ENCODE results near the gene KCTD2. TPM values are rescaled to one million over a fixed set of nuclear protein-coding genes. Genes with fewer than 3 reads are reported as not detected.

KCTD2 gene
- total and polyA plus RNA-seq, 8 donors = 9.9 to 25.8 (median 12.3) TPM

DNA sequence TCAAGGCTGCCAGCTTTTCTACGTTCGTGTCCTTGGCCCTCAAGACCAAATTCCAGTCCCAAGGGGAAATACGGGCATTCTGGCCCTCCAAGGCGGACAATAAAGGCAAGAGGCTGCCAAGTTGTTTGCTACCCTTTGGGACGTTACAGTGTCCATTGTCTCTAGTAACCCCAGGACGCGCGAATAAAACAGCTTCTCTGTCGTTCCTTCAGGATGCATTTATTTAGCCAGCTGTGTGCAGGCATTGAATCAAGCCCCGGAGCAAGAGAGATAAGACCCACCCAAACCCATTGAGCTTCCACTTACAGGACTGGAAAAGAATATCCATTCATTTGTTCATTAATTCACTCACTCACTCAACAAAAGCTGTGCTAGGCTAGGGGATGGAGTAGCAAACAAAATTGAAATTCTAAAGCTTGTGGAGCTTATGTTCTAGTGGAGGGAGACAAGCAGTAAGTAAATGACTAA is 33.9 kb upstream of the KCTD2 start:
- Histone ChIP-seq H3K27ac (peak overlapping the region; percentile 86 to 94 (median 92)), H3K4me1 (peaks cover 22 to 37% (median 30%) of the 10 kb centered on the region in 4 donors), H3K9me3 (no peaks in the 10 kb centered on the region), H3K36me3 (peaks cover 0 to 29% (median 19%) of the 10 kb centered on the region in 4 donors), H3K27me3 (no peaks in the 10 kb centered on the region), H3K4me3 (peak overlapping the region; percentile 76 to 91 (median 82))
- TF ChIP-seq, protein P1, sequence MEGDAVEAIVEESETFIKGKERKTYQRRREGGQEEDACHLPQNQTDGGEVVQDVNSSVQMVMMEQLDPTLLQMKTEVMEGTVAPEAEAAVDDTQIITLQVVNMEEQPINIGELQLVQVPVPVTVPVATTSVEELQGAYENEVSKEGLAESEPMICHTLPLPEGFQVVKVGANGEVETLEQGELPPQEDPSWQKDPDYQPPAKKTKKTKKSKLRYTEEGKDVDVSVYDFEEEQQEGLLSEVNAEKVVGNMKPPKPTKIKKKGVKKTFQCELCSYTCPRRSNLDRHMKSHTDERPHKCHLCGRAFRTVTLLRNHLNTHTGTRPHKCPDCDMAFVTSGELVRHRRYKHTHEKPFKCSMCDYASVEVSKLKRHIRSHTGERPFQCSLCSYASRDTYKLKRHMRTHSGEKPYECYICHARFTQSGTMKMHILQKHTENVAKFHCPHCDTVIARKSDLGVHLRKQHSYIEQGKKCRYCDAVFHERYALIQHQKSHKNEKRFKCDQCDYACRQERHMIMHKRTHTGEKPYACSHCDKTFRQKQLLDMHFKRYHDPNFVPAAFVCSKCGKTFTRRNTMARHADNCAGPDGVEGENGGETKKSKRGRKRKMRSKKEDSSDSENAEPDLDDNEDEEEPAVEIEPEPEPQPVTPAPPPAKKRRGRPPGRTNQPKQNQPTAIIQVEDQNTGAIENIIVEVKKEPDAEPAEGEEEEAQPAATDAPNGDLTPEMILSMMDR (IDR thresholded peaks at IDR 0.05) = no peak
- TF ChIP-seq POLR2A (IDR thresholded peaks at IDR 0.05) = no peak
- intact Hi-C loops (cut with DNase I; ENCODE audit: low total_unique reads) = no loop called here
- DNase-seq = no peak
- WGBS, 5 donors = 0 to 1% (median 1%) methylated on average over 10 of the region's 10 CpGs

- Histone ChIP-seq H3K27ac (no peak overlapping the region), H3K4me3 (no peak overlapping the region), H3K27me3 (no peaks in the 10 kb centered on the region), H3K36me3 (peaks cover 23 to 76% (median 67%) of the 10 kb centered on the region in 4 donors), H3K4me1 (peaks cover 0 to 12% (median 2%) of the 10 kb centered on the region in 4 donors), H3K9me3 (no peaks in the 10 kb centered on the region)
- intact Hi-C loops (cut with DNase I; ENCODE audit: low total_unique reads) = no loop called here
- 90 to 97% (median 92%) methylated on average over 5 of the region's 5 CpGs for WGBS, 5 donors
- no peak for DNase-seq
- TF ChIP-seq POLR2AphosphoS5 (IDR thresholded peaks at IDR 0.05) = no peak
- TF ChIP-seq POLR2A (IDR thresholded peaks at IDR 0.05) = no peak
- TF ChIP-seq, protein P1 (IDR thresholded peaks at IDR 0.05) = no peak
- no peak for TF ChIP-seq EP300 (IDR thresholded peaks at IDR 0.05)
Observed at GRCh38 chr17:75019146-75019545, 27.9 kb upstream of the KCTD2 start.

DNA sequence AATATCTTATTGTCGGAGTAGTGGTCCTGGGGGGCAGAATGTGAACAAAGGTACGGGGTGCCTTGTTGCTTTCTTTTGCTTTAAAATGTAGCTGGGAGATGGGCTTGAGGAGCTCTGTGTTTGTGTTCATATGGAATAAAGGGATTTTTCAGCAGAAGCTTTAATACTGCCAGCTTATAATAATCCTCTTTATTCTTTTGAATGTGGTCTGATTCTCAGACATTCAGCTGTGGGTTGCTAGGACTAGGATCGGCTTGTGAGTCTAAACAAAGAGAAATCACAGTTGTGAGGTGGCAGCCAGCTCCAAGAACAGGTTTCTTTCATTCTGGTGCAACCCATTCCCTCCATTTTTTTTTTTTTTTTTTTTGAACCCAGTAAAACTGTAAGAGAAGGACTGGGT is 27.3 kb upstream of the KCTD2 start:
- peaks cover 23 to 76% (median 67%) of the 10 kb centered on the region in 4 donors for H3K36me3 ChIP-seq
- 87 to 97% (median 94%) methylated on average over 3 of the region's 3 CpGs for WGBS, 5 donors
- no peaks in the 10 kb centered on the region for H3K27me3 ChIP-seq
- H3K27ac ChIP-seq = no peak overlapping the region
- TF ChIP-seq POLR2AphosphoS5 (IDR thresholded peaks at IDR 0.05) = no peak
- TF ChIP-seq, protein P1 (IDR thresholded peaks at IDR 0.05) = no peak
- TF ChIP-seq POLR2A (IDR thresholded peaks at IDR 0.05) = no peak
- TF ChIP-seq EP300 (IDR thresholded peaks at IDR 0.05) = no peak
- H3K4me3 ChIP-seq = no peak overlapping the region
- no peak for DNase-seq
- intact Hi-C loops (cut with DNase I; ENCODE audit: low total_unique reads) = no loop called here
- no peaks in the 10 kb centered on the region for H3K9me3 ChIP-seq
- peaks cover 0 to 7% (median under 1%) of the 10 kb centered on the region in 4 donors for H3K4me1 ChIP-seq

DNA sequence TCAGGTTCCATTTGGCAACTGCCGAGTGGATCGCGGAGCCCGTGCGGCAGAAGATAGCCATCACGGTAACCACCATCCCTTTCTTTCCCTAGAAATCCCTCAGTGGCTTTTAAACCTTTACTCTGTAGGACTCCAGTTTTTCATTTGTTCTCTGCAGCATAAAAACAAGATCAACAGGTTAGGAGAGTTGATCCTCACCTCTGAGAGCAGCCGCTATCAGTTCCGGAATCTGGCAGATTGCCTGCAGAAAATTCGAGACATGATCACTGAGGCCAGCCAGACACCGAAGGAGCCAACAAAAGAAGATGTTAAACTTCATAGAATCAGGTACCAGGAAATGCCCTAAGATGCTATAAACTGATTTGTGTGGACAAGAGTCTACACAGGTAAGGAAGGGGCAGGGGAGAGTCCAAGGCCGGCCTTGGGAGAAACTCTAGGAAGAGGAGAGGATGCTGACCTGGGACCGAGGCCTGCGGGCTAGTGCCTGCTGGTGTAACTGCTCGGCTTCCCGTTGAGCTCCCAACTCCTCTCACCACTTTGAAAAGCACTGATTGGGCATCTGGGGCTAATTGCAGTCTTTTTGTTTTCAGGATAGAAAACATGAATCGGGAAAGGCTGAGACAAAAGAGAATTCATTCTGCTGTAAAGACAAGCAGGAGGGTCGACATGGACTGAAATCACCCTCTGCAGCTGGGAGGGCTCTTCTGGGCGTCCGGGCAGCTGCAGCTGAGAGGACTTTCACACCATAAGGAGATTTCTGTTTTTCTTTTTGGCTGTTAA is 26.5 kb upstream of the KCTD2 start:
- WGBS, 5 donors = 69 to 76% (median 71%) methylated on average over 19 of the region's 19 CpGs

More for the DNA sequence above, 26.5 kb upstream of the KCTD2 start:
- no peak for TF ChIP-seq POLR2AphosphoS5 (IDR thresholded peaks at IDR 0.05)
- TF ChIP-seq, protein P1 (IDR thresholded peaks at IDR 0.05) = no peak
- TF ChIP-seq EP300 (IDR thresholded peaks at IDR 0.05) = no peak
- TF ChIP-seq POLR2A (IDR thresholded peaks at IDR 0.05) = no peak
- intact Hi-C loops (cut with DNase I; ENCODE audit: low total_unique reads) = no loop called here
- H3K27ac ChIP-seq = no peak overlapping the region
- H3K4me1 ChIP-seq = peaks cover 0 to 6% (median 0%) of the 10 kb centered on the region in 4 donors
- H3K4me3 ChIP-seq = no peak overlapping the region
- H3K9me3 ChIP-seq = no peaks in the 10 kb centered on the region
- peaks cover 23 to 75% (median 66%) of the 10 kb centered on the region in 4 donors for H3K36me3 ChIP-seq
- no peaks in the 10 kb centered on the region for H3K27me3 ChIP-seq
- no peak for DNase-seq

Data from stomach (tissue), 9 donors.